GM12878 (cell line): Measurements from ENCODE around the gene PYGB. TPM values are rescaled to one million over a fixed set of nuclear protein-coding genes. Genes with fewer than 3 reads are reported as not detected.
A peak's percentile ranks its signal among the peaks of the same experiment; 100 is the strongest.

Source experiments
- ATAC-seq: fragments of 200-7000 bp; cut with Tn5 transposase; 3 replicates; pipeline ENCODE4 v1.9.1; 2020; ENCODE audit warnings: mild to moderate bottlenecking, moderate library complexity
- BruUV-seq: library from RNA; stranded (reverse); fragments of 400-500 nt; replicated peaks from 2 replicates; lab custom pipeline; 2021; lab: Mats Ljungman, UMichigan
- CTCF ChIA-PET: fragments of 300-600 bp; sonication (Branson Sonifier 250); formaldehyde crosslinking; extraction: SDS; loops from one replicate; lab custom pipeline; 2021; ENCODE audit warnings: inconsistent platforms; lab: Yijun Ruan, JAX
- POLR2A ChIA-PET: fragments of 350-600 bp; formaldehyde crosslinking; extraction: SDS; loops from one replicate; lab custom pipeline; 2021; ENCODE audit warnings: inconsistent platforms; lab: Charles Lee
- RAD21 ChIA-PET: fragments of 300-600 bp; sonication (Branson Sonifier 250); formaldehyde crosslinking; loops from one replicate; lab custom pipeline; 2023; ENCODE audit warnings: antibody characterized with exemption; ENCODE audit not compliant: unreplicated experiment; lab: Charles Lee
- SMC1A ChIA-PET: fragments of 300-600 bp; sonication (Branson Sonifier 250); formaldehyde crosslinking; loops from one replicate; lab custom pipeline; 2023; ENCODE audit not compliant: unreplicated experiment, uncharacterized antibody; lab: Charles Lee
- DNase-seq: peaks from one replicate; pipeline ENCODE4 v3.0.0-alpha.2; 2011; ENCODE audit warnings: low read depth, low spot score
- FAIRE-seq: peaks from 3 replicates; lab custom pipeline; 2011; peaks lifted over from hg19 to GRCh38; lab: Jason Lieb, UNC
- H2AFZ ChIP-seq: 2 replicates; pipeline ENCODE4 v1.6.0; 2011; ENCODE audit warnings: low read depth, low read length, control low read depth; ENCODE audit not compliant: control insufficient read depth
- H3K27ac ChIP-seq: 2 replicates; pipeline ENCODE4 v1.5.1; 2011; ENCODE audit warnings: control low read depth; ENCODE audit not compliant: control insufficient read depth, insufficient read depth
- H3K27me3 ChIP-seq, 2 experiments: replicated peaks in 1 of 2; 2 replicates each; pipeline versions ENCODE4 v1.6.0 to v1.6.1; 2011; ENCODE audit warnings: low read length in 1 of 2; ENCODE audit not compliant: control insufficient read depth in 2 of 2, insufficient read depth in 2 of 2
- H3K36me3 ChIP-seq, 2 experiments: 2 replicates each; pipeline ENCODE4 v1.5.1; 2011; ENCODE audit warnings: low read length in 1 of 2; ENCODE audit not compliant: control insufficient read depth in 2 of 2, insufficient read depth in 2 of 2
- H3K4me1 ChIP-seq: 2 replicates; pipeline ENCODE4 v1.6.1; 2011; ENCODE audit warnings: mild to moderate bottlenecking, low read length, moderate library complexity, mixed read lengths; ENCODE audit not compliant: control insufficient read depth, insufficient read depth
- H3K4me2 ChIP-seq: 2 replicates; pipeline ENCODE4 v1.6.0; 2011; ENCODE audit warnings: control low read depth; ENCODE audit not compliant: control insufficient read depth, insufficient read depth
- H3K4me3 ChIP-seq: fragments of 200-600 bp; sonication (generic); 2 replicates; pipeline ENCODE4 v1.5.1; 2016
- H3K79me2 ChIP-seq: 2 replicates; pipeline ENCODE4 v1.6.0; 2011; ENCODE audit warnings: low read length; ENCODE audit not compliant: control insufficient read depth, insufficient read depth
- H3K9ac ChIP-seq: 2 replicates; pipeline ENCODE4 v1.8.0; 2011; ENCODE audit warnings: low read length, control low read depth, mixed read lengths; ENCODE audit not compliant: control insufficient read depth, insufficient read depth
- H3K9me3 ChIP-seq: replicated peaks from 3 replicates; pipeline ENCODE4 v1.5.1; 2011; ENCODE audit warnings: mild to moderate bottlenecking, low read length; ENCODE audit not compliant: control insufficient read depth, insufficient read depth
- H4K20me1 ChIP-seq: 2 replicates; pipeline ENCODE4 v1.6.0; 2011; ENCODE audit not compliant: control insufficient read depth, insufficient read depth
- BHLHE40 ChIP-seq, 2 experiments: fragments of 450-650 bp in 1 of 2; IDR thresholded peaks; 2 replicates each; pipeline ENCODE4 v1.6.1; 2011 to 2017; ENCODE audit warnings: low read depth in 2 of 2, borderline replicate concordance in 1 of 2, improper control_type of control experiment in 1 of 2, low read length in 1 of 2, mild to moderate bottlenecking in 1 of 2
- BRCA1 ChIP-seq: IDR thresholded peaks from 2 replicates; pipeline ENCODE4 v1.6.1; 2011; ENCODE audit warnings: low read depth, low read length, improper control_type of control experiment
- CBX5 ChIP-seq: sonication (generic); IDR thresholded peaks from 2 replicates; pipeline ENCODE4 v1.6.1; 2016; ENCODE audit warnings: low read depth, moderate library complexity, mild to moderate bottlenecking, inconsistent platforms
- GABPA ChIP-seq: IDR thresholded peaks from 2 replicates; pipeline ENCODE4 v1.6.1; 2014; ENCODE audit warnings: antibody characterized with exemption, low read depth, mild to moderate bottlenecking, inconsistent platforms
- HDAC2 ChIP-seq: fragments of 200-600 bp; sonication (generic); IDR thresholded peaks from 2 replicates; pipeline ENCODE4 v1.6.1; 2017
- HDGF ChIP-seq: fragments of 450-650 bp; IDR thresholded peaks from 2 replicates; pipeline ENCODE4 v1.6.1; 2016; ENCODE audit warnings: antibody characterized with exemption
- MYC ChIP-seq: IDR thresholded peaks from 2 replicates; pipeline ENCODE4 v1.6.1; 2011; ENCODE audit warnings: mild to moderate bottlenecking, low read length, moderate library complexity, inconsistent platforms; ENCODE audit not compliant: insufficient read depth, insufficient replicate concordance, insufficient read length, severe bottlenecking
- NFXL1 ChIP-seq: fragments of 450-650 bp; IDR thresholded peaks from 2 replicates; pipeline ENCODE4 v1.6.1; 2017; ENCODE audit warnings: antibody characterized with exemption, mild to moderate bottlenecking, borderline replicate concordance
- NFYA ChIP-seq: IDR thresholded peaks from 2 replicates; pipeline ENCODE4 v1.6.1; 2011; ENCODE audit warnings: low read depth, mild to moderate bottlenecking, low read length, improper control_type of control experiment, borderline replicate concordance
- NR2F1 ChIP-seq: fragments of 450-650 bp; conservative IDR thresholded peaks from 2 replicates; pipeline ENCODE4 v1.6.1; 2017; ENCODE audit warnings: mild to moderate bottlenecking
- PML ChIP-seq: IDR thresholded peaks from 2 replicates; pipeline ENCODE4 v1.6.1; 2012; ENCODE audit warnings: low read length, inconsistent platforms
- RB1 ChIP-seq: fragments of 450-650 bp; formaldehyde crosslinking; IDR thresholded peaks from 2 replicates; pipeline ENCODE4 v1.6.1; 2017; ENCODE audit warnings: mild to moderate bottlenecking, borderline replicate concordance
- RUNX3 ChIP-seq: IDR thresholded peaks from 2 replicates; pipeline ENCODE4 v1.6.1; 2012; ENCODE audit warnings: low read length, inconsistent platforms
- SMAD1 ChIP-seq: fragments of 450-650 bp; IDR thresholded peaks from 2 replicates; pipeline ENCODE4 v1.6.1; 2018; ENCODE audit warnings: mild to moderate bottlenecking, low read depth; ENCODE audit not compliant: partially characterized antibody
- ZNF24 ChIP-seq: fragments of 450-650 bp; IDR thresholded peaks from 2 replicates; pipeline ENCODE4 v1.6.1; 2017; ENCODE audit warnings: antibody characterized with exemption, mild to moderate bottlenecking
- ZSCAN29 ChIP-seq: fragments of 450-650 bp; IDR thresholded peaks from 2 replicates; pipeline ENCODE4 v1.6.1; 2017; ENCODE audit warnings: mild to moderate bottlenecking, moderate library complexity
- ZZZ3 ChIP-seq: IDR thresholded peaks from 2 replicates; pipeline ENCODE4 v1.6.1; 2011; ENCODE audit warnings: low read depth; ENCODE audit not compliant: control insufficient read depth, insufficient read length
- WGBS: methylation state at CpG from one replicate; pipeline ENCODE4 v1.1.6; 2016; ENCODE audit warnings: low lambda C conversion rate; ENCODE audit not compliant: insufficient replicate concordance, insufficient coverage; ENCODE audit errors: missing lambda C conversion rate; 5-methylcytosine and 5-hydroxymethylcytosine counted together
- in situ Hi-C: fragments of 300-500 bp; cut with MboI; formaldehyde crosslinking; loops from 9 replicates; pipeline ENCODE4 v1.14.3; 2018; ENCODE audit warnings: mixed read lengths
- intact Hi-C: fragments of 100-400 bp; cut with micrococcal nuclease; formaldehyde crosslinking; loops from one replicate; pipeline ENCODE4 v1.14.2; 2022; ENCODE audit not compliant: unreplicated experiment
- polyA plus RNA-seq, 11 experiments: library from polyadenylated mRNA; depleted of rRNA in 4 of 11; unstranded in 6 of 11; stranded (reverse) in 5 of 11; fragments of >200 nt; fragmentation: Nextera tagmentation in 4 of 11; fragmentation: Illumina TruSeq in 1 of 11; extraction: Ambion mirVana in 4 of 11; extraction: Trizol in 1 of 11; gene quantifications; 1 replicate in 1 of 11; 2 replicates in 10 of 11; pipeline versions ENCODE4 v1.2.1 to v1.2.3, GENCODE V29; 2011 to 2016; ENCODE audit warnings: inconsistent platforms in 2 of 11, missing spikeins in 2 of 11, low read depth in 1 of 11
- total RNA-seq, 4 experiments: library from RNA; depleted of rRNA in 3 of 4; stranded (reverse); fragments of >200 nt in 3 of 4; fragmentation: Illumina TruSeq in 1 of 4; extraction: Trizol in 1 of 4; gene quantifications; 2 replicates each; pipeline versions ENCODE4 v1.2.1 to v1.2.3, GENCODE V29; 2013 to 2021
- TF ChIP-seq, protein P1 (sequence below): fragments of 450-650 bp; IDR thresholded peaks from 2 replicates; pipeline ENCODE4 v1.6.1; 2016; ENCODE audit warnings: mild to moderate bottlenecking
- TF ChIP-seq, protein P2 (sequence below): fragments of 450-650 bp; IDR thresholded peaks from 2 replicates; pipeline ENCODE4 v1.6.1; 2017; ENCODE audit warnings: mild to moderate bottlenecking
- TF ChIP-seq, protein P3 (sequence below), 3 experiments: IDR thresholded peaks in 2 of 3; conservative IDR thresholded peaks in 1 of 3; 2 replicates each; pipeline ENCODE4 v1.5.1; 2011; ENCODE audit warnings: low read depth in 3 of 3, low read length in 3 of 3, mild to moderate bottlenecking in 3 of 3, control low read depth in 2 of 3, moderate library complexity in 2 of 3, inconsistent platforms in 1 of 3, mixed read lengths in 1 of 3; ENCODE audit not compliant: control insufficient read depth in 2 of 3, insufficient read depth in 1 of 3; ENCODE audit errors: extremely low read depth in 1 of 3

PYGB gene
- total and polyA plus RNA-seq, 10 of the 15 experiments (the other 5 are each of a cell fraction or from before 2014, with no cell fraction given), result 0.34 to 33.5 (median 21.8) TPM

- peak overlapping the region; percentile 68 for H3K9ac ChIP-seq
- in situ Hi-C loops (no loop called here), intact Hi-C loops (loop anchor here (5.0 to 10.0 kb wide), 2 partner anchors 53 to 150 kb away; partner anchors contain the start of gene ENTPD6)
- ChIA-PET POLR2A (interaction anchor here (0.5 to 2.1 kb wide), 6 partner anchors 12 to 198 kb away, joined by 3 to 5 read pairs (median 3); partner anchors contain the start of gene GINS1), RAD21 (interaction anchor here (0.9 to 1.7 kb wide), 5 partner anchors 41 to 160 kb away, joined by 3 to 7 read pairs (median 4); partner anchors contain the start of genes ABHD12 and GINS1), CTCF (interaction anchor here (0.8 to 1.7 kb wide), 8 partner anchors 17 to 254 kb away, joined by 3 to 6 read pairs (median 4); no protein-coding TSS in a partner anchor), SMC1A (interaction anchor here (0.7 to 3.1 kb wide), 5 partner anchors 43 to 192 kb away, joined by 3 to 11 read pairs (median 4); partner anchors contain the start of gene GINS1)
- peak overlapping the region; percentile 98 for H3K4me2 ChIP-seq
- no peaks in the 10 kb centered on the region for H3K36me3 ChIP-seq
- H3K79me2 ChIP-seq, result peaks cover 28% of the 10 kb centered on the region
- H3K9me3 ChIP-seq, result no peaks in the 10 kb centered on the region
- H3K27me3 ChIP-seq, result no peaks in the 10 kb centered on the region
- no peak overlapping the region for H3K27ac ChIP-seq
- no TSS peak for BruUV-seq
- no peak for TF ChIP-seq HDGF
- TF ChIP-seq, protein P1, sequence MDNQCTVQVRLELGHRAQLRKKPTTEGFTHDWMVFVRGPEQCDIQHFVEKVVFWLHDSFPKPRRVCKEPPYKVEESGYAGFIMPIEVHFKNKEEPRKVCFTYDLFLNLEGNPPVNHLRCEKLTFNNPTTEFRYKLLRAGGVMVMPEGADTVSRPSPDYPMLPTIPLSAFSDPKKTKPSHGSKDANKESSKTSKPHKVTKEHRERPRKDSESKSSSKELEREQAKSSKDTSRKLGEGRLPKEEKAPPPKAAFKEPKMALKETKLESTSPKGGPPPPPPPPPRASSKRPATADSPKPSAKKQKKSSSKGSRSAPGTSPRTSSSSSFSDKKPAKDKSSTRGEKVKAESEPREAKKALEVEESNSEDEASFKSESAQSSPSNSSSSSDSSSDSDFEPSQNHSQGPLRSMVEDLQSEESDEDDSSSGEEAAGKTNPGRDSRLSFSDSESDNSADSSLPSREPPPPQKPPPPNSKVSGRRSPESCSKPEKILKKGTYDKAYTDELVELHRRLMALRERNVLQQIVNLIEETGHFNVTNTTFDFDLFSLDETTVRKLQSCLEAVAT, result no peak
- TF ChIP-seq MYC, result no peak
- TF ChIP-seq BHLHE40 (IDR thresholded peaks at IDR 0.05; ENCODE audit: borderline replicate concordance in 1 of 2, low read depth in 2 of 2, low read length in 1 of 2), result no peak
- no peak for TF ChIP-seq GABPA
- TF ChIP-seq ZZZ3, result no peak
- no peak for TF ChIP-seq PML
- TF ChIP-seq, protein P2, sequence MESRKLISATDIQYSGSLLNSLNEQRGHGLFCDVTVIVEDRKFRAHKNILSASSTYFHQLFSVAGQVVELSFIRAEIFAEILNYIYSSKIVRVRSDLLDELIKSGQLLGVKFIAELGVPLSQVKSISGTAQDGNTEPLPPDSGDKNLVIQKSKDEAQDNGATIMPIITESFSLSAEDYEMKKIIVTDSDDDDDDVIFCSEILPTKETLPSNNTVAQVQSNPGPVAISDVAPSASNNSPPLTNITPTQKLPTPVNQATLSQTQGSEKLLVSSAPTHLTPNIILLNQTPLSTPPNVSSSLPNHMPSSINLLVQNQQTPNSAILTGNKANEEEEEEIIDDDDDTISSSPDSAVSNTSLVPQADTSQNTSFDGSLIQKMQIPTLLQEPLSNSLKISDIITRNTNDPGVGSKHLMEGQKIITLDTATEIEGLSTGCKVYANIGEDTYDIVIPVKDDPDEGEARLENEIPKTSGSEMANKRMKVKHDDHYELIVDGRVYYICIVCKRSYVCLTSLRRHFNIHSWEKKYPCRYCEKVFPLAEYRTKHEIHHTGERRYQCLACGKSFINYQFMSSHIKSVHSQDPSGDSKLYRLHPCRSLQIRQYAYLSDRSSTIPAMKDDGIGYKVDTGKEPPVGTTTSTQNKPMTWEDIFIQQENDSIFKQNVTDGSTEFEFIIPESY, result no peak
- TF ChIP-seq HDAC2, result no peak
- no peak for TF ChIP-seq BRCA1
- no peak for TF ChIP-seq RUNX3
- no peak for TF ChIP-seq ZNF24
- TF ChIP-seq RB1, result no peak
- TF ChIP-seq ZSCAN29, result no peak
- TF ChIP-seq SMAD1, result no peak
- no peak for TF ChIP-seq NFYA
- TF ChIP-seq NFXL1, result no peak
- TF ChIP-seq, protein P3, sequence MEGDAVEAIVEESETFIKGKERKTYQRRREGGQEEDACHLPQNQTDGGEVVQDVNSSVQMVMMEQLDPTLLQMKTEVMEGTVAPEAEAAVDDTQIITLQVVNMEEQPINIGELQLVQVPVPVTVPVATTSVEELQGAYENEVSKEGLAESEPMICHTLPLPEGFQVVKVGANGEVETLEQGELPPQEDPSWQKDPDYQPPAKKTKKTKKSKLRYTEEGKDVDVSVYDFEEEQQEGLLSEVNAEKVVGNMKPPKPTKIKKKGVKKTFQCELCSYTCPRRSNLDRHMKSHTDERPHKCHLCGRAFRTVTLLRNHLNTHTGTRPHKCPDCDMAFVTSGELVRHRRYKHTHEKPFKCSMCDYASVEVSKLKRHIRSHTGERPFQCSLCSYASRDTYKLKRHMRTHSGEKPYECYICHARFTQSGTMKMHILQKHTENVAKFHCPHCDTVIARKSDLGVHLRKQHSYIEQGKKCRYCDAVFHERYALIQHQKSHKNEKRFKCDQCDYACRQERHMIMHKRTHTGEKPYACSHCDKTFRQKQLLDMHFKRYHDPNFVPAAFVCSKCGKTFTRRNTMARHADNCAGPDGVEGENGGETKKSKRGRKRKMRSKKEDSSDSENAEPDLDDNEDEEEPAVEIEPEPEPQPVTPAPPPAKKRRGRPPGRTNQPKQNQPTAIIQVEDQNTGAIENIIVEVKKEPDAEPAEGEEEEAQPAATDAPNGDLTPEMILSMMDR (IDR thresholded peaks at IDR 0.05 in 2 of 3, conservative IDR thresholded peaks at IDR 0.05 in 1 of 3; ENCODE audit: control insufficient read depth in 2 of 3, extremely low read depth in 1 of 3, insufficient read depth in 1 of 3, low read depth in 3 of 3, low read length in 3 of 3), result no peak
- no peak for TF ChIP-seq NR2F1
- no peak for TF ChIP-seq CBX5
- peak overlapping the region; percentile 90 for H2AFZ ChIP-seq
- H3K4me1 ChIP-seq, result peaks cover 22% of the 10 kb centered on the region
- FAIRE-seq (no peak), ATAC-seq (peak; percentile 40), DNase-seq (no peak)
- H3K4me3 ChIP-seq, result peak overlapping the region; percentile 91
- 0 out of 2 replicates have a peak, but pooled peaks cover 3% of the 10 kb centered on the region for H4K20me1 ChIP-seq
- 0% methylated on average over 25 of the region's 37 CpGs for WGBS
These were observed 348 bp upstream of the PYGB start for GRCh38 chr20:25247518-25247955.
